GM19452 (cell line): ENCODE measurements around the gene UBQLN4.
"Not testable (repeated sequence)": the region's sequence is repeated elsewhere in the genome, so short reads cannot be mapped to it uniquely, and the experiment has no call there.

ENCODE experiments used
- ATAC-seq: cut with Tn5 transposase; IDR thresholded peaks from one replicate; pipeline ENCODE4 v1.9.1; 2021; ENCODE audit not compliant: unreplicated experiment

UBQLN4 gene

GRCh38 chr1:156081180-156081916 lies 27.8 kb upstream of the UBQLN4 start:
- no peak for ATAC-seq

DNA sequence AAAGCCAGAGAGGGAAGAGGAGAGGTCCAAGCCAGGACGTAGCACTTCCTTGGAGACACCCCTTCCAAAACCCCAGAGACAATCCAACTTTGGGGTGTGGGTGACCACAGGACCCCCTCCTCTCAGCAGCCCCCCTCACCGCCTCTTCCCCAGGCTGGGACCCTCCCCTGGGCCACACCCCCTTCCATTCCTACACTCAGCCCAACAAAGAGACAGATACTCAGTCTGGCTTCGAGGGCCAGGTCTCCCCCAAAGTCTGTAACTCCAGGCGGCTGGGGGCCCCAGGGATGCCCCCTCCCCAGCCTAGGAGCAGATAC lies 27.2 kb upstream of the UBQLN4 start:
- ATAC-seq: no peak

DNA sequence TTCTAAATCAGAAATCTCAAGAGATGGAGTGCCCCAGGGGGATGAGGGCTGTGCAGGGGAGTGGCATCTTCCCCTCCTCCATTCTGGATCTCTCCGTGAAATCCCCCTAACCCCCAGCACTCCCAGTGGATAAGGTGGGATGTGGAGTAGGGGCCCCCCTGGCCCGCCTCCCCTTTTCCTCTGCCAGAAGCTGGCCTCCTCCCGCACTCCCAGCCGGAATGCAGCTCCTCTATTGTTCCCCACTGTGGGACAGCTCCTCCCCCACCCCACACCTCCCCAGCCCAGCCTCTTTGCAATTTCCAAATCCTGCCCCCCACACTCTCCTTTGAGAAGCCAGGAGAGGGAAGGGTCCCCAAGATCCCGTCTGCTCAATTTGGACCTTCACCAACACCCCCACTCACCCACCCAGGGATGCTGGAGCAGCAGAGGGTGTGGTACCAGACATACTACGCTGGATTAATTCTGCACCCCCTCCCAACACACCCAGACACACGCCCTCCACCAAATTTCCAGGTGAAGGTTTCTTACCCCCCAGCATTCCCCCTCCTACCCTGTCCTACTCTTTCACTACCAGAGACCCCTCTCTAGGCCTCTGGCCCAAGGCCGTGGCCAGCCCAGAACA lies 26.8 kb upstream of the UBQLN4 start:
- no peak for ATAC-seq

GRCh38 chr1:156079762-156080161 lies 26.2 kb upstream of the UBQLN4 start:
- ATAC-seq: no peak

DNA sequence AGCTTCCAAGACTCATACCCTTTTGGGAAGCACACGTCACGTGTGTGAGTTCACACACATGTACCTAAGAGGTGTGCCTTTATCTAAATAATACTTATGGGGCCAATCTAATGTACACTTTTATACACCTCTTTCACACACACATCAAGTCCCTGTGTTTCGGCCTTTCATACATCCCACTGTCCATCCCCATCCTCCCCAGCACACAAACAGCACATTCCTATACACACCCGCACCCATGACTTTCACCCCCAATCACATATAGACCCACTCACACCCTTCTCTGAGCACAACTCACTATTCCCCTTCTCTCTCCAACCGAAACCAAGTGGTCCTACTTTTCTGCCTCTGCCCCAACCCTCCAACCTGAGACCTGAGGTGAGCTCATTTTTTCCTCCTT lies 25.1 kb upstream of the UBQLN4 start:
- ATAC-seq: no peak

DNA sequence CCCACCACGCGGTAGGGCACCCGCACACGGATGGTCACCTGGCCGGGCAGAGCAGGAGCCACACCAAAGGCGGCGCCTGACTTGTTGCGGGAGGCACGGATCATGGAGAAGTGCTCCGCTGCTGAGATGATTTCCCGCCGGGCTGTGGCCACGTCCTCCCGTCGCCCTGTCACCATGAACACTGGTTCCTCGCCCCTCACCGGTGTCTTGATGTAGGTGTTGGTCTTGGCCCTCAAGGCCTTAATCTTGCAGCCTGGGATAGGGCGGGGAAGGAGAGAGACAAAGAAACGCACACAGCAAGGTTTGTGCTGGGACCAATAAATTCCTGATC lies 23.8 kb upstream of the UBQLN4 start:
- no peak for ATAC-seq

DNA sequence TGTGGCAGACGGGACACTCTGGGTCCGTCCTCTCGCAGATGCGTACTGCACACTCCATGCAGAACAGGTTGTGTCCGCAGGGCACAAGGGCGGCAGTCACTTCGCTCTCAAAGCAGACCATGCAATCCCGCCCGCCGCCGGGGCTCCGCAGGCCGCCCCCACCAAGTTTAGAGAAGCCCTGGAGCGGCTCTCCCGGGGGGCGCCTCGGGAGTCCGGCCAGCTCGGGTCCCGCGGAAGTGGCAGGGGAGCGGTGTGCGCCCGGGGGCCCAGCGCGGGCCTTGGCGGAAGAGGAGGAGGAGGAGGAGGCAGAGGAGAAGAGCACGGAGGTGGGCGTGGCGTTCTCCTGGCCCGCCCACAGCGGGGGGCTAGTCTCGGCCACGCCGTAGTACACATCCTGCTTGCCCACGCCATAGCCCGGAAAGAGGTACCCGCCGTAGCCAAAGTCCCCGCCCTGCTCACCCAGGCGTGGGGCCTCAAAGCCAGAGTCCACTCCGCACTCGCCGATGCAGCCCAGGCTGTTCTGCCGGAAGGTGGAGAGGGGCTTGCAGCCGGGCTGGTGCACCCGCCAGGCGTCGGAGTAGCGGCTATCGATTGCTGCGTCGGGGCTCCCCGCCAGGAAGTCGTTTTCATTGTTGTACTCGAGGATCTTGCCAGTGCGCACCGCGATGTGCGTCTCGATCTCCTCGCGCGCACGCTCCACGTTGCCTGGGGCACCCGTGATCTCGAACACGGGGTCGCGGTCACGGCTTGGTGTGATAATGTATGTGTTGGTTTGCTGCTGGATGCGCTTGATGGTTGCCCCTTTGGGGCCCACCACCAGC lies 23.2 kb upstream of the UBQLN4 start:
- no peak for ATAC-seq

- ATAC-seq: no peak
Measured at GRCh38 chr1:156075775-156076204, 22.2 kb upstream of the UBQLN4 start.

GRCh38 chr1:156075162-156075561 lies 21.6 kb upstream of the UBQLN4 start:
- no peak for ATAC-seq

GRCh38 chr1:156074661-156075060 lies 21.1 kb upstream of the UBQLN4 start:
- no peak for ATAC-seq

DNA sequence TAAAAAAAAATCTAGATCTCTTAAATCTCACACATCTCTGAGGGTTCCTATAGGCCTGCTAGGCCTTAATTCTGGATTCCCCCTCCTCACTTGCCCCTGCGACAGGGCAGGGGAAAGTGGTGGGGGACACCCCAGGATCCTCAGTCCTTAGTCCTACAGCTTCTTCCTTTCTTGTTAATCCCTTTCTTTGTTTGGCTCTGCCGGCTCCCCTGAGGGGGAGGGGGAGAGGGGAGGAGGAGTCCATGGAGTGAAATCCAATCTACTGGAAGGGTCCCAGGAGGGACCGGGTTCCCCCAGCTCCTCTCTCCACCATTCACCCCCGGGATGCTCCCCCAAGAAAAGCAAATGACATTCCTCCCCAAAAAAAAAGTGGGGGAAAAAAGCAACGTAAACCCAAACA lies 20.1 kb upstream of the UBQLN4 start:
- no peak for ATAC-seq

- no peak for ATAC-seq
Measured at GRCh38 chr1:156073110-156073687, 19.6 kb upstream of the UBQLN4 start.

DNA sequence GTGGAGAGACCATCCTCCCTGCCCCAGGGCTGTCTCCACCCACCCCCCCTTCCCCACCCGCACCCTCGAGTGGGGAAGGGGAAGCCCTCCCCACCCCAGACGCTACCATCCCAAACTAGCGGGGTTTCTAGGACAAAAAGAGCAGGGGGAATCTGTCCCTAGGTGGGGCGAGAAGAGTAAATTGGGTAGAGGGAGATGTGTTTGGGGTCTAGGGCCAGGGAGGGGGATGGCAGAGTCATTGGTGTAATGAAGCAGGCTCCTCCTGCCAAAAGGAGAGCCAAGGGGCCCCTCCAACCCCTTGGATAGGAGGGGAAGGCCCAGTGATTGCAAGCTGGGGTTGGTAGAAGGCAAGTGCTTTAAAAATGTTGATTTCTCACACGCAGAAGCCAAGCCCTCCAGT lies 18.7 kb upstream of the UBQLN4 start:
- no peak for ATAC-seq

DNA sequence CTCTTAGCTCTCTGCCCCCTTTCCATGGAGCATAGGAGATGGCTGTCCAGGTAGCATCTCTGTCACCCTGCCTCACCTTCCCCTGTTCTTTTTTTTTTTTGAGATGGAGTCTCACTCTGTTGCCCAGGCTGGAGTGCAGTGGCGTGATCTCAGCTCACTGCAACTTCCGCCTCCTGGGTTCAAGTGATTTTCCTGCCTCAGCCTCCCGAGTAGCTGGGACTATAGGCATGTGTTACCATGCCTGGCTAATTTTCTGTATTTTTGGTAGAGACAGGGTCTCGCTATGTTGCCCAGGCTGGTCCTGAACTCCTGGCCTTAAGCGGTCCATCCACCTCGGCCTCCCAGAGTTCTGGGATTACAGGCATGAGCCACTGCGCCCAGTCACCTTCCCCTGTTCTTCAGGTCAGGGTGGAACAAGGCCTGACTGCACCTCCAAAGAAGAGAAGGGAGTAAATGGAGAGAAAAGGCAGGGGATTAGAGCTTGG lies 17.8 kb upstream of the UBQLN4 start:
- ATAC-seq: not testable (repeated sequence)

DNA sequence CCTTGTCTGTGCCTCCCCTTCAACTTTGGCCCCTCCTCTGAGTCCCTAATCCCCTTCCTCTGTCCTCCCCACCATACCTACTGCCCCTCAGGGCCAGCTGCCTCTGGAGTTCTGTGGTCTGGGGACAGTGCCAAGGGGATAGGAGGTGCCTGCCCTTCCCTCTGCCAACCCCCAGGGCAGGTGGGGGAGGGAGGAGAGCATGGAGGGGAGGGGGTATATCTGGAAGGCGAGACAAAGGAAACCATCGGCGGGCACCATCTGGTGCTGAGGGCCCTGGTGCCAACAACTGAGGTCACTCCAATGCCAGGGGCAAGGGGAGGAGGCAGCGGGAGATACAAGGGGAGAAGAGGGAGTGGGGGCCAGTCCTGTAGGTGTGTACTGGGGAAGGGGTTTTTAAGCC lies 16.9 kb upstream of the UBQLN4 start:
- no peak for ATAC-seq

DNA sequence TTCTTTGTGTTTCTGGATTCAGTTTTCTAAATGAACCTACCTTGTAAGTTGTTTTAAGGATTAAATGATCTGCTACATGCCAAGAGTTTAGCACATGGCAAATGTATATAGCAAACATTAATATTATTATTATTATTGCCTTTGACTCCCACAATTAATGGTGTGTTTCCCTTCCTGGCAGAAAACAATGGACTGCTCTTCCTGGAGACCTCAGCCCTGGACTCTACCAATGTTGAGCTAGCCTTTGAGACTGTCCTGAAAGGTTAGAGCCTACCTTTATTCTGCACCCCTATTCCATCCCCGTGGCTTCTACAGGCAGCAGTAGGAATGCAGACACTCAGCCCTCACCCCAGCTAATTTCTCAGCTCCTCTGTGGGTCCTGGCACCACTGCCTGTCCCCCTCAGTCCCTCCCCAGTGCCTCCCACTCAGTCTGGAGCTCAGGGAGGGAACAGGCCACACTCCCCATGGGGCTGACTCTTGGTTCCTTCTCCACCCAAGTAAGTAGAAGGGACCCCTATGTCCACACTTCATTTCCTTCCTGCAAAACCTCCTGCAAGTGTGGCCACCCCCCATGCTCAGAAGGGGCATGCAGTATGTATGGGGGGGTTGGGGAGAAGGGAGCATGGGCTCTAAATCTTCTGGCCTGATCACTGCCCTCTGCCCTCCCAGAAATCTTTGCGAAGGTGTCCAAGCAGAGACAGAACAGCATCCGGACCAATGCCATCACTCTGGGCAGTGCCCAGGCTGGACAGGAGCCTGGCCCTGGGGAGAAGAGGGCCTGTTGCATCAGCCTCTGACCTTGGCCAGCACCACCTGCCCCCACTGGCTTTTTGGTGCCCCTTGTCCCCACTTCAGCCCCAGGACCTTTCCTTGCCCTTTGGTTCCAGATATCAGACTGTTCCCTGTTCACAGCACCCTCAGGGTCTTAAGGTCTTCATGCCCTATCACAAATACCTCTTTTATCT lies 16.2 kb upstream of the UBQLN4 start:
- no peak for ATAC-seq

DNA sequence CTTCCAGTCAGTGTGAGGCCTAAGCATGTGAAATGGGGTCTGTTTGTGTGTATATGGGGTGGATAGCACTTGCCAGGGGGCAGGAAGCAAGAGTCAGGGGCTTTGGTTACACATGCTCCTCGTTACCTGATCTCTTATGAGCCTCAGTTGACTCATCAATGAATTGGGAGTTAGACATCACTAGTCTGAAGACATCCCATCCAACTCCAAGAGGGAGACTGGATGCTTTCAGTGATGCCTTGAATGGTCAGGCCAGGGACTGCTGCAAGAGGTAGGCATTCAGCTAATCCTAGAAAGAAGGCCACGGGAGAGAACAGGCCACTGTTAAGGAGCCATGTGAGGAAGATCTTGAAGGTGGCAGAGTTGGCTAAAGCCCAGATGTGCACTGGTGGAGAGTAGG lies 13.7 kb upstream of the UBQLN4 start:
- ATAC-seq: no peak

DNA sequence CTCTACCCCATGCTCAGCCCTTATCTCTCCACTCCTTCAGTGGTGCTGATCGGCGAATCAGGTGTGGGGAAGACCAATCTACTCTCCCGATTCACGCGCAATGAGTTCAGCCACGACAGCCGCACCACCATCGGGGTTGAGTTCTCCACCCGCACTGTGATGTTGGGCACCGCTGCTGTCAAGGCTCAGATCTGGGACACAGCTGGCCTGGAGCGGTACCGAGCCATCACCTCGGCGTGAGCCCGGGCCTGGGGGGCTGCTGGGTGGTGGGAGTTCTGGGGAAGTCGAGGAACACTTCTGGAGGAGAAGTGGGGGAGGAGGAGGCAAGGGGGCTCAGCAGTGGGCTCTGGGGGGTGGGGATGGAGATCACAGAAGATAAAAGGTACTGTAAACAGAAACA lies 12.3 kb upstream of the UBQLN4 start:
- ATAC-seq: no peak

- ATAC-seq: peak; percentile 52
Measured at GRCh38 chr1:156065212-156065611, 11.6 kb upstream of the UBQLN4 start.

DNA sequence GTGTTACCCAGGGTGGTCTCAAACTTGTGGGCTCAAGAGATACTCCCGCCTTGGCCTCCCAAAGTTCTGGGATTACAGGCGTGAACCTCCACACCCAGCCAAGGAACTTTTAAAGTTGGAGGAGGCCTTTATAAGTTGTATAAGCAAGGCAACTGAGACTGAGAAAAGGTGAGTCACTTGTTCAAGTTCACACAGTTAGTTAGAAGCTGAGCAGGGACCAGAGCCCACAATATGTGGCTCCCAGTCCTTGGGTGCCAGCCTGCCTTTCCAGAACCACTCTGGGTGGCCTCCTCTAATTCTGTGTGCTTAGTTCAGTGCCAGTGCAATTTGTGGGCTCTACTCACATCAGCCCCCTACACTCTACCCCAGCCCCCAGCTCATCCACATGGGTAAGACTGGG lies 11.0 kb upstream of the UBQLN4 start:
- no peak for ATAC-seq

DNA sequence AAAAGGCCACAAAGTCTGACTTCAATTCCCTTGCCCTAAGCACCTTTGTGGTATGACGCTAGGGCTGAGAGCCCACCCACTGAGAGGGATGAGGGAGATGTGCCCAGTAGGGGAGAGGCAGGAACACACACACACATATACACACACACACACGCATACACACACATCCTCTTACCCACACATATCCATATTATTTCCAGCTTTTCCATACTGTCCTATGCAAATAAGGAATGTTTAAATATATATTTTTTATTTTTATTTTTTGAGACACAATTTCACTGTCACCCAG lies 10.3 kb upstream of the UBQLN4 start:
- no peak for ATAC-seq
